ENCODE data around the gene PACRG. TPM values are rescaled to one million over a fixed set of nuclear protein-coding genes. Genes with fewer than 3 reads are reported as not detected.

PACRG gene
- total and polyA plus RNA-seq, 4 donors, result 0.47 to 3.8 (median 2.4) TPM

GRCh38 chr6:162701551-162701950, 26.2 kb upstream of the PACRG start:
- no peaks in the 10 kb centered on the region for H3K27me3 ChIP-seq (ENCODE audit: control insufficient read depth in 4 of 4, insufficient read depth in 4 of 4, low read length in 3 of 4)
- H3K36me3 ChIP-seq (ENCODE audit: control insufficient read depth in 4 of 4, insufficient read depth in 3 of 4, low read depth in 1 of 4, low read length in 3 of 4), result no peaks in the 10 kb centered on the region
- TF ChIP-seq YY1 (IDR thresholded peaks at IDR 0.05), result no peak
- no peak for TF ChIP-seq RXRA (IDR thresholded peaks at IDR 0.05)
- no peak for TF ChIP-seq HNF4G (IDR thresholded peaks at IDR 0.05)
- TF ChIP-seq HNF4A (conservative IDR thresholded peaks at IDR 0.05), result no peak
- no peak for TF ChIP-seq TAF1 (conservative IDR thresholded peaks at IDR 0.05)
- TF ChIP-seq FOXA1 (IDR thresholded peaks at IDR 0.05), result no peak
- TF ChIP-seq SP1 (IDR thresholded peaks at IDR 0.05), result no peak
- no peak for TF ChIP-seq FOXA2 (IDR thresholded peaks at IDR 0.05)
- no peak for TF ChIP-seq JUND (IDR thresholded peaks at IDR 0.05)
- TF ChIP-seq REST (IDR thresholded peaks at IDR 0.05), result no peak
- no peak for TF ChIP-seq NR2F2 (IDR thresholded peaks at IDR 0.05)
- no peak overlapping the region for H3K27ac ChIP-seq (ENCODE audit: low read depth in 1 of 2, low read length in 2 of 2)
- no peaks in the 10 kb centered on the region for H3K9me3 ChIP-seq (ENCODE audit: control insufficient read depth in 4 of 4, low read length in 3 of 4)
- H3K4me1 ChIP-seq (ENCODE audit: control insufficient read depth in 4 of 4, insufficient read depth in 4 of 4, low read length in 3 of 4), result no peaks in the 10 kb centered on the region
- 88% methylated on average over 1 of the region's 1 CpG for WGBS
- no peak for DNase-seq (ENCODE audit: low spot score)
- H3K4me3 ChIP-seq (ENCODE audit: low read depth in 1 of 3, low read length in 3 of 3), result no peak overlapping the region
- no peak overlapping the region for H3K9ac ChIP-seq (ENCODE audit: low read depth in 1 of 2, low read length in 2 of 2)

DNA sequence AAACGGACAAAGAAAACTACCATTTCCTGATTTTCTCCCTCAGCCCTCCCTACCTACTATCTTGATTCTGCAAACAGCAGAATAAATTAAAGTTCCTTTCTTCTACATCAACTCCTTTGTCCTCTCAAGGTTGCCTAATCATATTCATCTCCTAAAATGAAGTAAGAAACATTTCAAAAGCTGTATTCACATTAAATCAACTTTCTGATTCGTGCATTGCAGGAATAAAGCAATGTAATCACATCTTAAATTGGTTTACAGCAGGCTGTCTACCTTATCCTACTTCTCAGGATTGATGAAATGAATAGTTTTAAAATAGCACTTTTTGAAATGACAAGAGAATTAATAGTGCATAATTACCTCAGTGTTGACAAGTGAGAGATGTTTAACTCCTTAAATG, 25.3 kb upstream of the PACRG start:
- no peak overlapping the region for H3K9ac ChIP-seq (ENCODE audit: low read depth in 1 of 2, low read length in 2 of 2)
- no peaks in the 10 kb centered on the region for H3K27me3 ChIP-seq (ENCODE audit: control insufficient read depth in 4 of 4, insufficient read depth in 4 of 4, low read length in 3 of 4)
- no peaks in the 10 kb centered on the region for H3K4me1 ChIP-seq (ENCODE audit: control insufficient read depth in 4 of 4, insufficient read depth in 4 of 4, low read length in 3 of 4)
- no peak overlapping the region for H3K27ac ChIP-seq (ENCODE audit: low read depth in 1 of 2, low read length in 2 of 2)
- H3K4me3 ChIP-seq (ENCODE audit: low read depth in 1 of 3, low read length in 3 of 3), result no peak overlapping the region
- H3K9me3 ChIP-seq (ENCODE audit: control insufficient read depth in 4 of 4, low read length in 3 of 4), result no peaks in the 10 kb centered on the region
- no peak for TF ChIP-seq CTCF (IDR thresholded peaks at IDR 0.05; ENCODE audit: low read depth, low read length, missing input control)
- TF ChIP-seq MAX (IDR thresholded peaks at IDR 0.05), result no peak
- no peak for TF ChIP-seq EGR1 (IDR thresholded peaks at IDR 0.05; ENCODE audit: low read depth in 2 of 2)
- TF ChIP-seq FOXA1 (IDR thresholded peaks at IDR 0.05), result no peak
- no peak for TF ChIP-seq FOXA2 (IDR thresholded peaks at IDR 0.05)
- no peak for TF ChIP-seq NR2F2 (IDR thresholded peaks at IDR 0.05)
- TF ChIP-seq HNF4G (IDR thresholded peaks at IDR 0.05), result no peak
- no peak for TF ChIP-seq ATF3 (IDR thresholded peaks at IDR 0.05)
- TF ChIP-seq YY1 (IDR thresholded peaks at IDR 0.05), result no peak
- no peak for TF ChIP-seq JUND (IDR thresholded peaks at IDR 0.05)
- TF ChIP-seq GABPA (IDR thresholded peaks at IDR 0.05 in 1 of 2, conservative IDR thresholded peaks at IDR 0.05 in 1 of 2), result no peak
- TF ChIP-seq REST (IDR thresholded peaks at IDR 0.05), result no peak
- TF ChIP-seq ZBTB33 (IDR thresholded peaks at IDR 0.05), result no peak
- no peak for TF ChIP-seq RAD21 (IDR thresholded peaks at IDR 0.05)
- no peak for TF ChIP-seq RXRA (IDR thresholded peaks at IDR 0.05)
- TF ChIP-seq HNF4A (conservative IDR thresholded peaks at IDR 0.05), result no peak
- TF ChIP-seq SP1 (IDR thresholded peaks at IDR 0.05), result no peak
- no peak for TF ChIP-seq TAF1 (conservative IDR thresholded peaks at IDR 0.05)
- DNase-seq (ENCODE audit: low spot score), result no peak
- H3K36me3 ChIP-seq (ENCODE audit: control insufficient read depth in 4 of 4, insufficient read depth in 3 of 4, low read depth in 1 of 4, low read length in 3 of 4), result no peaks in the 10 kb centered on the region
- 87% methylated on average over 2 of the region's 2 CpGs for WGBS
